ENCODE data around the gene UGT2B10. TPM values are rescaled to one million over a fixed set of nuclear protein-coding genes. Genes with fewer than 3 reads are reported as not detected.

Gene UGT2B10
- total and polyA plus RNA-seq, 8 donors, result 0.10 to 0.23 TPM; not detected in 6

GRCh38 chr4:68831642-68832041 lies 15.8 kb downstream of the UGT2B10 start:
- no peak for DNase-seq
- no peak for ATAC-seq
- intact Hi-C loops (cut with DNase I), result no loop called here
- TF ChIP-seq CTCF (IDR thresholded peaks at IDR 0.05), result no peak
- H3K27me3 ChIP-seq, result no peaks in the 10 kb centered on the region
- H3K9me3 ChIP-seq, result no peaks in the 10 kb centered on the region
- no peaks in the 10 kb centered on the region for H3K4me1 ChIP-seq
- H3K27ac ChIP-seq, result no peak overlapping the region
- no peaks in the 10 kb centered on the region for H3K36me3 ChIP-seq
- no peak overlapping the region for H3K4me3 ChIP-seq

GRCh38 chr4:68850293-68850692 lies 34.5 kb downstream of the UGT2B10 start:
- intact Hi-C loops (cut with DNase I), result no loop called here
- ATAC-seq (no peak), DNase-seq (no peak)
- no peak overlapping the region for H3K4me3 ChIP-seq
- TF ChIP-seq CTCF (IDR thresholded peaks at IDR 0.05), result no peak
- no peaks in the 10 kb centered on the region for H3K36me3 ChIP-seq
- no peak overlapping the region for H3K27ac ChIP-seq
- no peaks in the 10 kb centered on the region for H3K4me1 ChIP-seq
- H3K9me3 ChIP-seq, result peaks cover 0 to 18% of the 10 kb centered on the region in 2 donors
- no peaks in the 10 kb centered on the region for H3K27me3 ChIP-seq

- intact Hi-C loops (cut with DNase I), result no loop called here
- no peak for TF ChIP-seq CTCF (IDR thresholded peaks at IDR 0.05)
Observed at GRCh38 chr4:68855771-68856170, 40.0 kb downstream of the UGT2B10 start.

GRCh38 chr4:68858039-68858438 lies 42.2 kb downstream of the UGT2B10 start:
- no peak for TF ChIP-seq CTCF (IDR thresholded peaks at IDR 0.05)
- ATAC-seq, result no peak
- Histone ChIP-seq H3K4me1 (no peaks in the 10 kb centered on the region), H3K27me3 (no peaks in the 10 kb centered on the region), H3K4me3 (no peak overlapping the region), H3K36me3 (no peaks in the 10 kb centered on the region), H3K9me3 (peaks cover 0 to 19% of the 10 kb centered on the region in 2 donors), H3K27ac (no peak overlapping the region)
- intact Hi-C loops (cut with DNase I), result no loop called here
- DNase-seq, result no peak

More at GRCh38 chr4:68855771-68856170, 40.0 kb downstream of the UGT2B10 start:
- Histone ChIP-seq H3K36me3 (no peaks in the 10 kb centered on the region), H3K4me1 (no peaks in the 10 kb centered on the region), H3K27ac (no peak overlapping the region), H3K27me3 (no peaks in the 10 kb centered on the region), H3K4me3 (no peak overlapping the region), H3K9me3 (peaks cover 0 to 19% of the 10 kb centered on the region in 2 donors)
- no peak for ATAC-seq
- DNase-seq, result no peak

GRCh38 chr4:68859655-68860054 lies 43.9 kb downstream of the UGT2B10 start:
- Histone ChIP-seq H3K9me3 (peaks cover 0 to 19% of the 10 kb centered on the region in 2 donors), H3K4me3 (no peak overlapping the region), H3K4me1 (peaks cover 0 to 2% of the 10 kb centered on the region in 2 donors), H3K27ac (no peak overlapping the region), H3K27me3 (no peaks in the 10 kb centered on the region), H3K36me3 (no peaks in the 10 kb centered on the region)
- DNase-seq, result no peak
- TF ChIP-seq CTCF (IDR thresholded peaks at IDR 0.05), result no peak
- intact Hi-C loops (cut with DNase I), result no loop called here
- ATAC-seq, result no peak
